IPS-NIHi7 (cell line): ENCODE measurements around the gene ATP6V0C.

ENCODE experiments used
- DNase-seq: peaks from one replicate; pipeline ENCODE4 v3.0.0; 2012; ENCODE audit warnings: mixed read lengths; ENCODE audit errors: extremely low spot score

Gene ATP6V0C

DNA sequence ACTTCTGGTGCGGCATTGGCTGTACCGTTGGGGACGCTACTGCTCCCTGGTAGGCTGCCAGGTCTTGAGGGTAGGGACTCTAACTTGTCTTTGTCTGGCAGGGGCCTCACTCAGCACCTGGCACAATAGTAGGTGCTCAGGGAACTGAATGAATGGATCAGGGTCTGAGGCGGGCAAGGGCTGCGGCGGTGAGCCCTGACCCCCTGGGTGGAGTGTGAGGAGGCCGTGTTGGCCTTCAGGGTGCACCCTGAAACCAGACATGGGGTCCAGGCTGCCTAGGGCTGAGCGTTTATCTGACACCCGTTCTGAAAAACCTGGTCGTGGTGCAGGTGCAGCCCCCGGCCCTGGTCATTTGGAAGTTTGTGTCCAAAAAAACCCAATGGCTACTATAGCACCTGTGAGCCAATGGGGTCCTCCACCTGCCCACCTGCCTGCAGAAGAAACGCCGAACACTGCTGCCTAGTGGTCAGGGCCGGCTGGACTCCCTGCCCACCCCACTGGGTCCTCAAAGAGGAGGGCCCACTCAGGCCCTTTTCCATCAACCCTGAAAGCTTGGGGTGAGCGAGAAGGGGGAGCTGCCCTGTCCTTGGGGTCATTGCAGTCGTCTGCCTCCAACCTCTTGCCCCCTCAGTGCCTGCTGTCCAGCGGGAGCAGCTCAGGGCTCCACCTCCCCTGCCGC lies 4.9 kb upstream of the ATP6V0C start:
- no peak for DNase-seq

DNA sequence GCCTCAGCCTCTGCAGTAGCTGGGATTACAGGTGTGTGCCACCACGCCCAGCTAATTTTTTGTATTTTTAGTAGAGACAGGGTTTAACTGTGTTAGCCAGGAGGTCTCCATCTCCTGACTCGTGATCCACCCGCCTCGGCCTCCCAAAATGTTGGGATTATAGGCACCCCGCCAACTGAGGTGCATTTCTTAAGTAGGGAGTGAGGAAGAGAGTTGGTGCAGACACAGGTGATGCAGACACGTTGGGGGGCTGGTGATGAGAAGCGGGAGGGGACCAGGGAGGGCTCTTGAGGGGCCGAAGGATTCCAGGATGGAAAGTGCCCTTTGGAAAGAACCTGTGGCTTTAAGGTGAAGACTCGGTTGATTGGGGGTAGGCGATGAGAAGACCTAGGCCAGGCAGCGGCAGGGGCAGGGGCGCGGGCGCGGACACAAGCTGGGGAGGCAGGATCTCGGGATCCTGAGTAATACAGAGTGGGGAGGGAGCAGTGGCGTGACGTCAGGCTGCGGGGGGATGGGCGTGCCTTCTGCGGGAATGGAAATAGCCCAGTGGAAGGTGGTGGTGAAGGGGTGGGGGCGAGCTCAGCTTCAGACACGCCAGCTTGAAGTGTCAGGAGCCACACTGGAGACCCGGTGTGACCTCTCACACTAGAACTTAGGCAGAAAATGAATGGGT lies 2.5 kb upstream of the ATP6V0C start:
- DNase-seq = peak; percentile 31

DNA sequence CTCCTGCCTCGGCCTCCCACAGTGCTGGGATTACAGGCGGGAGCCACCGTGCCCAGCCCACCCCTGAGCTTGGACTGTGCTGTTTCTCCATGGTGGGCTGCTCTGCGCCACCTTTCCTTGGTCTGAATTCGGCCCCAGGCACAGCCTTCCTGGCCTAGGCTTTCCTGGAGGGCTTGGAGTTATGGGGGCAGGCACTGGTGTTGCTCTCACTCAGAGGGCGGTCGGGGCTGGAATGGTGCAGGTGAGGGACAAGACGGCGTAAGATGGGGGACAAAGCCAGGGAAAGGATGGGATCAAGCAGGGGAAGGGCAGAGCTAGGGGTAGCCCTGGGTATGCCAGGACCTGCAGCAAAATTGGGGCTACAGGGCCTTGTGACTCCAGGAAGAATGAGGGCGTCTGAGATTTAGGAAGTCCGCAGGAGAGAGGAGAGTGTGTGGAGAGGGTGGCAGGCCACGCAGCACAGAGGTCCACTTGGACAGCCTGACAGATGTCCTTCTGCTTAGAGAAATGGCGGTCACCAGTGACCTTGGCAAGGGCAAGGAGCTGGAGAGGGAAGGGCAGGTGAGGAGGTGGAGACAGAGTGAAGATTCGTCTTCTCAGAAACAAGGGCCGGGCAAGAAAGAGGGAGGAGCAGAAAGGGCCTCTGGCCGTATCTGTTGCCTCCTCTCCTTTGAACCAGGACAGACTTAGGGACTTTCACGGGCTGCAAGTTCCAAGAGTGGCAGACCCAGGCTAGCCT lies 1.6 kb upstream of the ATP6V0C start:
- no peak for DNase-seq

DNA sequence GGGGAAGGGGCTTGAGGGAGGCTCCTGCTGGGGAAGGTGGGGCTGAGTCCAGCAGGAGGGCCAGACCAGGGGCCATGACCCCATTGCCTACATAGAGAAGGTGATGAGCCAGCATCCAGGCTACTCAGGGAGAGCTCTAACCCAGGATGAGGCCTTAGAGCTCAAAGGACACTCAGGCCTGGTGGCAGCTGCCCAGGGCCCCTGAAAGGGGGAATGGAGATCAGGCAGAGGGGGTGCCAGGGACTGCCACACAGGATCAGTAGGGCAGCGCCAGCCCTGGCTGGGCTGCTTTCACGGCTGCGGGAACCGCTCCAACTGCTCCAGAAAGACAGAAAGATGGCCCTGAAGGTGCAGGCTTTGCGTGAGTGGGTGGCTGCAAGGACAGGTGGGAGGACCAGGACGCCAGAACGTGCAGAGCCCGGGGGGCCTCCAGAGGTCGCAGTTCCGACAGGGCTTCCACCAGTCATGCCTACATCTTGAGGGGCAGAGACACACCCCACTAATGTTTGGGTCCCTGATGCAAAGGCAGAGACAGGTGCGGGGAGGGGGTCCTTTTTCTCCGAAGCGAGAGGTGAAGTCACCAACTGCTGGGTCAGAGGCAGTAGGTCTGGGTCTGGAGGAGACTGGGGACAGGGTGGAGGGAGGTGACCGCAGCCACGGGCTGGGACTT lies 882 bp upstream of the ATP6V0C start:
- peak; percentile 53 for DNase-seq

DNA sequence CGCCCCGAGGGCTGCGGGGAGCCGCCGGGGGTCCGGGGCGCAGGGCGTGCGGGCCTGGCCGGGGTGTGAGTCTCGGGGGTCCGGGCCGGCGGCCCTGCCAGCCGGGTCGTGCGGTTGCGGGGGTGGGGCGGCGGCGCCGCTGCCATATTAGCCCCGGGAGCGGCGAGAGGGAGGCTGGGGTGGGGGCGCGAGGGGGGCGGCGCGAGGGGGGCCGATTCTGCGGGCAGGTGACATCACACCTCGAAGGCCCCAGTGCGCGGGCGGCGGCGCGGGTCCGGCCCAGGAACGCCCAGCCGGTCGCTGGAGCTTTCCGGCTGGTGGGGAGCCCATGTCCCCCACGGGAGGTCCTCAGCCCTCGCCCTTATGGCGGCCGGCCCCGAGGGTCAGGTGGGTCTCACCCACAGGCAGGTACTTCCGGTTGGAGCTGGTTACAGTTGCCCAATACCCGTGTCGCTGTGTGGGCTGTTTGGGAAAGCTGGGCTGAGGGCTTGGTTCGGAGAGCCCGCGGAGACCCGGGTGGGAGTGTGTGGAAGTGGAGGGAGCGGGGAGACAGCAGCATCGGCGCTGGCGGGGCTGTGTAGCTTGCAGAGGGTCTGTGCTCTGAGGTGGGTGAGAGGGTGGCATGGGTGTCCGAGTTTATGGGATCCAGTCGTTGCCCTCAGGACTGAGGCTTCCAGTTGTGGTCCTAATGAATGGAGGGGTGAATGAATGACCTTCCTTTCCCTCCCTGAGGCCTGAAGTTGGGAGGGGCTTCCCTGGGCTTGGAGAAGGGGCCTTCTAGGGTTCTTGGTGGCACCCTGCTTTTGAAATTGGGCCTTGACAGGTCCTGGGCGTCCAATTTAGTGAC lies 804 bp downstream of the ATP6V0C start:
- DNase-seq = no peak

DNA sequence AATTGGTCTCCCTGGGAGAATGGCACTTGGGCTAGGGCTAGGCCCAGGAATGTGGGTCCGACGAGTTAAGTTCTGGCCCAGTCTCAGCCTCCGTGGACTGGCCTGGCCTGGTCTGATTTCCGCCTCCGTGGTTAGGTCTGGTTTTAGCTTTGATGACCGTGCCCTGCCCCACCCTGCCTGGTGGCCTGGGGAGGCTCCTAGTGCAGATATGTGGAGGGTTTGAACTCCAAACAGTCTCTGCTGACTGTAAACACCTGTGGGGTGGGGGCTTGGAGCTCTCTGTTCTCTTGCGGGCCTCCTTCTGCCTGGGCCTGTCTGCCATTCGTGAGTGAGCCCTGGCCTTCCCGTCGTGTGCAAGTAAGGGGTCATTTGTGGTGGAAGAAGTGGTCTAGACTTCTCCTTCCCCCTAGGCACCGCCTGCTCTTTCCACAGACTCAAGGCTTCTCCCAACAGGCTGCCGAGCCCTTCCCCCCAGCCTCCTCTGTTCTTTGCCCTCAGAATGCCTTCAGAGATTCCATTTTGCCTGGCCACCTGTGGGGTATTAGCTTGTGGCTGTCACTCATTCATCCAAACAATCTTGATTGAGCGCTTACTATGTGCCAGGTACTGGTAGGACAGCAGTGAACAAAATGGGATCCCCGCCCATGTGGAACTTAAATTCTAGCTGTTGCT lies 1.6 kb downstream of the ATP6V0C start:
- no peak for DNase-seq

DNA sequence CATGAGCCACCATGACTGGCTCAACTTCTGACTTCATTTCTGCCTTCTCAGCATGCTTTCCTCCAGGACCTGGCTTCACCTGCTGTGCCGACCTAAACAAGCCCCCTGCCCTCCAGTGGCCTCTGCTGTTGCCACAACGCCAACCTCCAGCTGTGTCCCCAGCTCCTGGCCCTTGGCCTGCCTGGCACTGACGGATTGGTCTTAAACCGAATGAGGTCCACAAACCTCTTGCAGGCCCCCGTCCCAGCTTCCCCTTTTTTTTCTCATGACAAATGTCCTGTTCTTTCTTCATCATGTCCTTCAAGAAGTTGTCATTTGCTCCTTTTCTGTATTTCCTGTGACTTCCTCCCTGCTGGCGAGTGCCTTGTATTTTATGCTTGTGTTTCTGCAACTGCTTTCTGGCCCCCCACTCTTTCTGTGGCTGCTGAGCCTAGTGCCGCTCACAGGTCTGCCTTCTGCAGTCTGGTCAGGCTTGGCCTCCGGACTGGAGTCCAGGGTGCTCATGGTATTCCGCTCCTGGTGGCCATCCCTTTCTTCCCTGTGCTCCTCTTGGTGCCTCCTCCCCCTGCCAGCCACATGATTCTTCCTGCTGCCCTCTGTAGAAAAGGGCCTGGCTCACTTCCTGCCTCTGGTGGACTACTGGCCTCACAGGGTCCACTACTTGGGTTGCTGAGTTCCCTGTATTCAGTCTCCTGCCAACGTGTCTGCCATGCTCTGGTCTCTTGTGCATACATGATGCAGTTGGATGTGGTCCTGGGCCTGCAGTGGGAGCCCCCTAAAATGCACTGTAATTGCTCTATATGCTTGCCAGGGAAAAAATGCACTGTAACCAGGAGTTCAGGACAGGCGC lies 2.9 kb downstream of the ATP6V0C start:
- DNase-seq = no peak

DNA sequence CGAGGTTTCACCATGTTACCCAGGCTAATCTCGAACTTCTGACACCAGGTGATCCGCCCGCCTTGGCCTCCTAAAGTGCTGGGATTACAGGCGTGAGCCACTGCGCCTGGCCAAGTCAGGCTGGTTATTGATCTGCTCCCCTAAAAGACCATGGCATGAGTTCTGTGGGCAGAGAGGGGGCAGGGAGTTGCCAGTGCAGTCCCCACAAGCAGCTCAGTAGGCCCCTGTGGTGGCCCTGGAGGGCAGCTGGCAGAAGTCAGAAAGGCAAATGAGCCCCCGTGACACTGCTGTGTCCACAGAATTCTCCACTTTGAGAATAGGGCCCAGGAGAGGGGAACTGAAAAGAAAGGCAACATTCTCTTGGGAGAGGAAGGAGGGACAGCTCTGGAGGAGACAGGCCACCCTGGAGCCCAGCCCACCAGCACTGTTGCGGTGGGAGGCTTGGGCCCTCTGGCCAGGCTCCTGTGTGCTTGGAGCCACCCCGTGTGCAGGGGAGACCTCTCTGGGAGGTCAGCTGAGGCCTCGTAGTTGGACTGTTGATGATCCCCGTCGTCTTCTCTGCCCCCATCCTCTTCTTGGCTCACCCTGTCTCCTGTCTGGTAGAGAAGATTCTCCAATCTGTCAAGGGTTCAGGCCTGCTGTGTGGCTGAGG lies 4.3 kb downstream of the ATP6V0C start:
- DNase-seq = no peak

DNA sequence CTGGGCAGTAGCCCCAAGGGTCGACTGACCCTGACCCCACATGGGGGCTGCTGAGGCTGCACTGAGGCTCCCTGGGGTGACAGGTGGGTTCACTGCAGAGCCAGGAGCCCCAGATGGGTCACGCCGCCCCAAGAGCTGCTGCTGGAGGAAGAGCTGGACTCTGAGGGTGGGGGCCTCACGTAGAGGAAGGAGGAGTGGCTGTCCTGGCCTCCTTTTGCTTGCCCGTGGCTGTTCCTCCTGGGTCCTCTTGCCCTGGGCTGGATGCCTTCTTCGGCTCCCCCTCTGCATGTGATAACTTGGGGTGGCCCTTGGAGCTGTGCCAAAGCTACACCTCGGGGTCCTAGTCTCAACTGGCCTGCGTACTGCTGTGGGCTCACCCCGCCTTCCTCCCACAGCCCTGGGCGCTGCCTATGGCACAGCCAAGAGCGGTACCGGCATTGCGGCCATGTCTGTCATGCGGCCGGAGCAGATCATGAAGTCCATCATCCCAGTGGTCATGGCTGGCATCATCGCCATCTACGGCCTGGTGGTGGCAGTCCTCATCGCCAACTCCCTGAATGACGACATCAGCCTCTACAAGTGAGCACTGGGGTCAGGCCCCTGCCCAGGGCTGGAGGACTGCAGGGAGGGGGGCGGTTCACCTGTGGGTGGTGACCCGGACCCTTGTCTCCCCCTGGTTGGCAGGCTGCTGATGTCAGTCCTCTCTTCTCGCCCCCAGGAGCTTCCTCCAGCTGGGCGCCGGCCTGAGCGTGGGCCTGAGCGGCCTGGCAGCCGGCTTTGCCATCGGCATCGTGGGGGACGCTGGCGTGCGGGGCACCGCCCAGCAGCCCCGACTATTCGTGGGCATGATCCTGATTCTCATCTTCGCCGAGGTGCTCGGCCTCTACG lies 5.3 kb downstream of the ATP6V0C start:
- no peak for DNase-seq

DNA sequence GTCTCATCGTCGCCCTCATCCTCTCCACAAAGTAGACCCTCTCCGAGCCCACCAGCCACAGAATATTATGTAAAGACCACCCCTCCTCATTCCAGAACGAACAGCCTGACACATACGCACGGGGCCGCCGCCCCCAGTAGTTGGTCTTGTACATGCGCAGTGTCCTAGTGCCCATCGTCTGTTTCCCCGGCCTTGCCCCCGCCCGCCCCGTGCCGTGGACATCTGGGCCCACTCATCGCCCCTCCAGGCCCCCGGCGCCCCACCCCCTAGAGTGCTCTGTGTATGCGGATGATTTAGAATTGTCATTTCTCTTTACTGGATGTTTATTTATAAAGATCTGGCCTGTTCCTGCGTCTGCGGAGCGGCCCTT lies 5.9 kb downstream of the ATP6V0C start:
- no peak for DNase-seq

DNA sequence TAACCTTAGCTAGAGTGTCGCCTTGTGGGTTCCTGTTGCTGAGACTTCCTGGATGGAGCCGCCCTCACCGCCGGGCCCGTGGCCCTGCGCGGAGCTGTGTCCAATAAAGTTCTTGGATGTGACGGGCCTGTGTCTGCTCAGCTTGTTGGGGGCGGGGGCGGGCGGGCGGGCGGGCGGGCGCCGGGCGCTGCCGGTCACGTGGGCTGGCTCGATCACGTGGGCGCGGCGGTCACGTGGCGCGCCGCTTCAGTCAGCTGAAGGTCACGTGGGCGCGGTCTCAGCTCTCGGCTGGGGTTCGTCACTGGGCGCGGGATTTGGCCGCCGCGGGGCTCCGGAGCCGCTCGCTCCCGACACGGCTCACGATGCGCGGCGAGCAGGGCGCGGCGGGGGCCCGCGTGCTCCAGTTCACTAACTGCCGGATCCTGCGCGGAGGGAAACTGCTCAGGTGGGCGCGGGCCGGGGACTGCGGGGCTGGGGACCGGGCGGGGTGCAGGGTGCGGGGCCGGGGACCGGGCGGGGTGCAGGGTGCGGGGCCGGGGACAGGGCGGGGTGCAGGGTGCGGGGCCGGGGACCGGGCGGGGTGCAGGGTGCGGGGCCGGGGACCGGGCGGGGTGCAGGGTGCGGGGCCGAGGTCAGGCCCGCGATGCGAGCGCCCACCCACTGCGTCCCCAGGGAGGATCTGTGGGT lies 6.5 kb downstream of the ATP6V0C start, which contains the start of gene AMDHD2:
Gene AMDHD2 (plus strand): TSS at position 275 of the 687 bp plus-strand sequence. CDS start 88 bp downstream, at position 363.
- DNase-seq = peak; percentile 91

DNA sequence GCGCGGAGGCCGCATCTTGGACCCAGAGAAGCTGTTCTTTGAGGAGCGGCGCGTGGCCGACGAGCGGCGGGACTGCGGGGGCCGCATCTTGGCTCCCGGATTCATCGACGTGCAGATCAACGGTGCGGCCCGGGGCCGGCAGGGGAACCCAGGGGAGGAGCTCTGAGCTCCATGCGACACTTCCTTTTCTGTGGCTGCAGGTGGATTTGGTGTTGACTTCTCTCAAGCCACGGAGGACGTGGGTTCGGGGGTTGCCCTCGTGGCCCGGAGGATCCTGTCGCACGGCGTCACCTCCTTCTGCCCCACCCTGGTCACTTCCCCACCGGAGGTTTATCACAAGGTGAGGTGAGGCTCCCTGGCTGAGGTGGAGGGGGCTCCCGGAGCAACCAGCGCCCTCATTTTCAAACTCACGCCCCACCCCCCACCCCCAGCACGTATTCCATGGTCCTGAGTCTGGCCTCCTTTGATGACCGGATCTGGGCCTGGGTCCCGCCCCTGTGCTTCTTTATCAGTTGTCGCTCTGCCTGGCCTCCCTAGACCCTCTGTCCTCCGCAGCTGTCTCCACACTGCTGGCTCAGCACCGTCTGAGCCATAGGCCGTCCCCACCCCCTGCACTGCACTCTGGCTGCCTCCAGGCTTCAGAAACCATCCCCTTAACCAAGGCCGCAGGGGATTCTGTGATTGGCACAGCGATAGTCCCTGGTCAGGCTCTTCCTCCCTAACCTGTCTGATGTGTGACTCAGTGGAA lies 7.2 kb downstream of the ATP6V0C start:
- peak; percentile 37 for DNase-seq

DNA sequence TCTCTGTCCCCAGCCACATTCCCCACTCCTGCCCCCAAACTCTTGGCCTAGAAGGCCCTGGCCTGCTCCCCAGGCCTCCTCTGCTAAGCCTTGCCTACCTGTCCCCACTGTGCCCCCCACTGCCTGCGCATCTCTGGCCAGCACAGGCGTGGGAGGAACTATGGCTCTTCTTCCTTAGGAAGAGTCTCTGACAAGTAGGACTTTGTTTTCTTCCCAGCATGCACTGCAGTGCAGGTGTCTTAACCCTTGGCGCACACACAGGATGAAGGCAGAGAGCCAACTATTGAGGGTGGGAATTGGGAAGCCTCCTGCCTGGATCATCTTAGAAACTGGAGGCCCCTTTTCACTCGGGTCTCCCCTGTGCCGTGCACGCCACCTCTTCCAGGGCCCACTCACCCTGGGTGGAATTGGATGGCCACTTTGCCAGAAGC lies 10.1 kb downstream of the ATP6V0C start:
- DNase-seq = no peak

DNA sequence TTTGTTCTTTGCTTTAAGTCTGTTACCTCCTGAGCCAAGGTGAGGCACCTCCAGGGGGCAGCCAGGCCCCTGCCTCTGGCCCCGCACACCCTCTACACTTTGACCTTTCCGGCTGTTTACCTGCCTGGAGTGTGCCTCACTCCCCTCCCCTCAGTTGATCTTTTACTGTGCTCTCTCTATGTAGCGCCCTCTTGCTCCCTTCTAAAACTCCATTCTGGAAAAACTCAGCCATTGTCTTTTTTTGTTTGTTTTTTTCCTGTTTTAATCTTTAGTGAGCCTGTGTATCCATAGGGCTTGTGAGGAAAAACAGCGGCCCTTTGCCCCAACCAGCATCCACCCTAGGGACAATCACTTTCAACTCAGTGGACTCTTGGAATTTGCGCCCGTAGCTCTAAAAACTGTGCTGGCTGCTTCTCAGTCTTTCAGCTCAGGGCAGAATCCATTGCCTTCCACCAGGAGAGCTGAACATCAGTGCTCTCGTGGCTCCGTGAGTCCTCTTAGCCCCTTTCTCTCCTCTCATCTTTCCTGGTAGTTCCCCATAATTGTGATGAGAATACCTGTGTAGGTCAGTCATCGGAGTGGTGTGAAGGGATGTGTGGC lies 10.7 kb downstream of the ATP6V0C start:
- DNase-seq = no peak

DNA sequence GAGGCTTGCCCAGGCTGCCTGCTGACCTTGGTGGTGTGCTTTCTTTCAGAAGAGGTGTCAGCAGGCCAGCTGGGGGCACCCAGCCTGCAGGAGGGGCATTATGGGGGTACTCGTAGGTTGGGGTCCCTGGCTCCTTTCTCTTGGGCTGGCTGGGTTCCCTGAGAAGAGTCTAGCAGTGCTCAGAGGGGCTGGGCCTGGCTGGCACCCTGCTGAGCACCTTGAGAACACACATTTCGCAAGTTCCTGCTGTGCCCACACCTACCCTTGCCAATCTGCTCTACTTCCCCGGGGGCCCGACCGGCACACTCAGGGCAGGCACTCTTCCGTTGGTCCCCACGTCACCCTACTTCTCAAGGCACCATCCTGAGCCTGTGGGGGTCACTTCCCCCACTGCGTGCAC lies 12.4 kb downstream of the ATP6V0C start:
- DNase-seq = no peak

DNA sequence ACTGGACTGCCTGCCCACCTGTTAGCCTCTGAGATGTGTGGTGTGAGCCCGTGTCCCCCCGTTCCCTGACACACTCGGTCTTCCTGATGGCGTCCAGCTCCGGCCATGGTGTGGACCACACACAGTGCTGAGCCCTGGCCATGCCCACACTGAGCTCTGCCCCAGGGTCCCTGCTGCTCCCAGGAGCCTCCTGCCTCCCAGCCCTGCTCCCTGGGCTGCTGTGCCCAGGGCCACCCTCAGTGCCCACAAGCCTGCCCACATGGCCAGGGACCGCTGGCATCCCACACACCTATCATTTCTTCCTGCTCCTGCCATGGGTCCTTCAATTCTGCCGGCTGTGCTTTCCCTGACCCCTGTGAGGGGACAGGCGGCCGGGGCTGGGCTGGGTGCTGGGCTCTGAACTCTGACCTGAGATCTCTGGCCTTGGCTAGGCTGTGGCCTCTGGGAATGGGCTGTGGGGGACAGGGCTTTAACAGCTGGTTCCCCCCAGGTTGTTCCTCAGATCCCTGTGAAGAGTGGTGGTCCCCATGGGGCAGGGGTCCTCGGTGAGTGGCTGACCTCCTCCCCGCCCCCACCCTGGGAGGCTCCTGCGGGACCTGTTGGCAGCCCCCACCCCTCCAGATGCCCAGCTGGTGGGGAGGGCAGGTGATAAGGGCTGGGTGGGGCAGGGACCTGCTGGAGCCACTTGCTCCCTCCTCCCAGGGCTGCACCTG lies 13.5 kb downstream of the ATP6V0C start:
- no peak for DNase-seq
